ENCODE data around the gene SAMD4B.
"Not testable (repeated sequence)": the region's sequence is repeated elsewhere in the genome, so short reads cannot be mapped to it uniquely, and the experiment has no call there.

Gene SAMD4B

GRCh38 chr19:39336483-39336882, 5.7 kb upstream of the SAMD4B start:
- DNase-seq, result no peak

- no peak for DNase-seq
Observed at GRCh38 chr19:39339674-39340073, 2.5 kb upstream of the SAMD4B start.

GRCh38 chr19:39340156-39340555, 2.1 kb upstream of the SAMD4B start:
- not testable (repeated sequence) for DNase-seq

GRCh38 chr19:39341129-39341718, 997 bp upstream of the SAMD4B start:
- DNase-seq, result no peak

GRCh38 chr19:39342647-39343305, 555 bp downstream of the SAMD4B start:
- DNase-seq, result no peak

- DNase-seq, result no peak
Observed at GRCh38 chr19:39345956-39346355, 3.7 kb downstream of the SAMD4B start.

GRCh38 chr19:39347332-39348164, 5.3 kb downstream of the SAMD4B start:
- DNase-seq, result no peak

- DNase-seq, result no peak
Observed at GRCh38 chr19:39349326-39349725, 7.1 kb downstream of the SAMD4B start.

- no peak for DNase-seq
Observed at GRCh38 chr19:39350156-39350555, 7.9 kb downstream of the SAMD4B start.

GRCh38 chr19:39351537-39352064, 9.4 kb downstream of the SAMD4B start:
- no peak for DNase-seq

GRCh38 chr19:39352381-39353255, 10.4 kb downstream of the SAMD4B start:
- no peak for DNase-seq

GRCh38 chr19:39355253-39355652, 13.0 kb downstream of the SAMD4B start:
- DNase-seq, result no peak

GRCh38 chr19:39356073-39356472, 13.9 kb downstream of the SAMD4B start:
- DNase-seq, result no peak

- DNase-seq, result no peak
Observed at GRCh38 chr19:39356647-39357046, 14.4 kb downstream of the SAMD4B start.

GRCh38 chr19:39359026-39359425, 16.8 kb downstream of the SAMD4B start:
- DNase-seq, result no peak

- no peak for DNase-seq
Observed at GRCh38 chr19:39360599-39360998, 18.4 kb downstream of the SAMD4B start.

- DNase-seq, result no peak
Observed at GRCh38 chr19:39362682-39363657, 20.7 kb downstream of the SAMD4B start.

- no peak for DNase-seq
Observed at GRCh38 chr19:39363901-39364457, 21.8 kb downstream of the SAMD4B start.

- DNase-seq, result no peak
Observed at GRCh38 chr19:39365531-39365930, 23.3 kb downstream of the SAMD4B start.

GRCh38 chr19:39369200-39369599, 27.0 kb downstream of the SAMD4B start:
- DNase-seq, result no peak

GRCh38 chr19:39370735-39371134, 28.5 kb downstream of the SAMD4B start:
- DNase-seq, result no peak
